SU-DHL-6 (cell line): ENCODE data around the gene DPYSL5.

Source experiments
- CTCF ChIP-seq: fragments of 200-600 bp; sonication (generic); IDR thresholded peaks from one replicate; pipeline ENCODE4 v1.5.1; 2017; ENCODE audit warnings: antibody characterized with exemption, mild to moderate bottlenecking, low read length, moderate library complexity; ENCODE audit not compliant: insufficient read depth, poor library complexity, severe bottlenecking
- EZH2phosphoT487 ChIP-seq: fragments of 200-600 bp; sonication (generic), shearing (Covaris generic); conservative IDR thresholded peaks from 2 replicates; pipeline ENCODE4 v1.6.1; 2018; ENCODE audit warnings: mild to moderate bottlenecking, antibody characterized with exemption, low read length, moderate library complexity, mixed read lengths

GRCh38 chr2:26989156-26989555 is 141.2 kb downstream of the DPYSL5 start:
- TF ChIP-seq CTCF (no peak), EZH2phosphoT487 (no peak)
